ENCODE data around the gene ABTB1. TPM values are rescaled to one million over a fixed set of nuclear protein-coding genes. Genes with fewer than 3 reads are reported as not detected.

Gene ABTB1
- total RNA-seq, 1 experiment from 2014 or later: 6.9 TPM

DNA sequence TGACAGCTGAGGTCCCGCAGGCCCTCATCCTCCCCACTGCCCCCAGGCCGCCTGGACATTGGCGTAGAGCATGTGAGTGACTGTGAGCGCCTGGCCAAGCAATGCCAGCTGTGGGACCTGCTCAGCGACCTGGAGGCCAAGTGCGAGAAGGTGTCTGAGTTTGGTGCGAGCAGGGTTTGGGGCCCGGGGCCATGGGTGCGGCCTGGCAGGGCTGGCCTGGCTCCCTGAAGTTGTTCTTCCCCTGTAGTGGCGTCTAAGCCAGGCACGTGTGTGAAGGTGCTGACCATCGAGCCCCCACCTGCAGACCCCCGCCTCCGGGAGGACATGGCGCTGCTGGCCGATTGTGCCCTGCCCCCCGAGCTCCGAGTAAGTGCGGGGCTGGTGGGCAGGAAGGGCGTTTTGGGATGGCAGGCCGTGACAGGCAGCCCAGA is 4.2 kb downstream of the ABTB1 start:
- in situ Hi-C loops (cut with HindIII; ENCODE audit: low pct_unique_long_range_greater_than_20kb, low sequenced_read_pairs): no loop called here
- ATAC-seq: no peak

DNA sequence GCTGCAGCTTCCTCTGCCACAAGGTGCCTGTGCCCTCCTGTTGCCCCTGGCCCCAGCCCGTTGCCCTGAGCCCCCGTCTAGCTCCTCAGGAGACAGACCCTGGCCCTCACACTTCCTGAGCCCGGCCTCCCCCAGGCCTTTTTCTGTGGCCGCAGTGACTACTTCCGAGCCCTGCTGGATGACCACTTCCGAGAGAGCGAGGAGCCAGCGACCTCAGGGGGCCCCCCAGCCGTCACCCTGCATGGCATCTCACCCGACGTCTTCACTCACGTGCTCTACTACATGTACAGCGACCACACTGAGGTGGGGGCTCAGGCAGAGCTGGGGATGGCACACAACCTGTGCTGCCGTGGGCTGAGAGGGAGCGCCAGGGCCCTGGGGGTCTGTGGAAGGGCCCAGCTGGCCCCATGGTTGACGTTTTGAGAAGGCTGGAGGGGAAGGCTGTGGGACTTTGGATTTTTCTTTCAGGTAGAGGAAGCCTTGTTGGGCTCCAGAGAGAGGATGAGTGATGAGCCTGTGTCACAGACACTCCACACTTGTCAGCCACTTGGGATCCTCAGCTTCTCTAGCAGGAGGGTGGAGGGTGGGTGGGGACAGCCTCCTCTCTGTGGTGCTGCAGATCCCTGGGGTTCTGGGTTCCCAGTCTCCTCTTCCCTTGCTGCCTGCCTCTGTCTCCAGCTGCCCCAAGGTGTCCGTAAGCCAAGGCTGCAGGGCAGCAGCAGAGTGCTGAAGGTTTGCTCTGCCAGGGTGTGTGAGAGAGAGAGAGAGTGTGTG is 5.0 kb downstream of the ABTB1 start:
- no peaks in the 10 kb centered on the region for H3K9me3 ChIP-seq (ENCODE audit: control insufficient read depth, insufficient read depth, low read depth, low read length)
- in situ Hi-C loops (cut with HindIII; ENCODE audit: low pct_unique_long_range_greater_than_20kb, low sequenced_read_pairs): no loop called here
- DNase-seq (ENCODE audit: low read depth, low spot score): no peak
- TF ChIP-seq, protein P1, sequence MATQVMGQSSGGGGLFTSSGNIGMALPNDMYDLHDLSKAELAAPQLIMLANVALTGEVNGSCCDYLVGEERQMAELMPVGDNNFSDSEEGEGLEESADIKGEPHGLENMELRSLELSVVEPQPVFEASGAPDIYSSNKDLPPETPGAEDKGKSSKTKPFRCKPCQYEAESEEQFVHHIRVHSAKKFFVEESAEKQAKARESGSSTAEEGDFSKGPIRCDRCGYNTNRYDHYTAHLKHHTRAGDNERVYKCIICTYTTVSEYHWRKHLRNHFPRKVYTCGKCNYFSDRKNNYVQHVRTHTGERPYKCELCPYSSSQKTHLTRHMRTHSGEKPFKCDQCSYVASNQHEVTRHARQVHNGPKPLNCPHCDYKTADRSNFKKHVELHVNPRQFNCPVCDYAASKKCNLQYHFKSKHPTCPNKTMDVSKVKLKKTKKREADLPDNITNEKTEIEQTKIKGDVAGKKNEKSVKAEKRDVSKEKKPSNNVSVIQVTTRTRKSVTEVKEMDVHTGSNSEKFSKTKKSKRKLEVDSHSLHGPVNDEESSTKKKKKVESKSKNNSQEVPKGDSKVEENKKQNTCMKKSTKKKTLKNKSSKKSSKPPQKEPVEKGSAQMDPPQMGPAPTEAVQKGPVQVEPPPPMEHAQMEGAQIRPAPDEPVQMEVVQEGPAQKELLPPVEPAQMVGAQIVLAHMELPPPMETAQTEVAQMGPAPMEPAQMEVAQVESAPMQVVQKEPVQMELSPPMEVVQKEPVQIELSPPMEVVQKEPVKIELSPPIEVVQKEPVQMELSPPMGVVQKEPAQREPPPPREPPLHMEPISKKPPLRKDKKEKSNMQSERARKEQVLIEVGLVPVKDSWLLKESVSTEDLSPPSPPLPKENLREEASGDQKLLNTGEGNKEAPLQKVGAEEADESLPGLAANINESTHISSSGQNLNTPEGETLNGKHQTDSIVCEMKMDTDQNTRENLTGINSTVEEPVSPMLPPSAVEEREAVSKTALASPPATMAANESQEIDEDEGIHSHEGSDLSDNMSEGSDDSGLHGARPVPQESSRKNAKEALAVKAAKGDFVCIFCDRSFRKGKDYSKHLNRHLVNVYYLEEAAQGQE (IDR thresholded peaks at IDR 0.05; ENCODE audit: insufficient read depth in 1 of 2, low read depth in 2 of 2, low read length in 1 of 2): no peak
- TF ChIP-seq SIN3A (IDR thresholded peaks at IDR 0.05; ENCODE audit: borderline replicate concordance, insufficient read depth, low read depth, low read length): no peak
- TF ChIP-seq, protein P2, sequence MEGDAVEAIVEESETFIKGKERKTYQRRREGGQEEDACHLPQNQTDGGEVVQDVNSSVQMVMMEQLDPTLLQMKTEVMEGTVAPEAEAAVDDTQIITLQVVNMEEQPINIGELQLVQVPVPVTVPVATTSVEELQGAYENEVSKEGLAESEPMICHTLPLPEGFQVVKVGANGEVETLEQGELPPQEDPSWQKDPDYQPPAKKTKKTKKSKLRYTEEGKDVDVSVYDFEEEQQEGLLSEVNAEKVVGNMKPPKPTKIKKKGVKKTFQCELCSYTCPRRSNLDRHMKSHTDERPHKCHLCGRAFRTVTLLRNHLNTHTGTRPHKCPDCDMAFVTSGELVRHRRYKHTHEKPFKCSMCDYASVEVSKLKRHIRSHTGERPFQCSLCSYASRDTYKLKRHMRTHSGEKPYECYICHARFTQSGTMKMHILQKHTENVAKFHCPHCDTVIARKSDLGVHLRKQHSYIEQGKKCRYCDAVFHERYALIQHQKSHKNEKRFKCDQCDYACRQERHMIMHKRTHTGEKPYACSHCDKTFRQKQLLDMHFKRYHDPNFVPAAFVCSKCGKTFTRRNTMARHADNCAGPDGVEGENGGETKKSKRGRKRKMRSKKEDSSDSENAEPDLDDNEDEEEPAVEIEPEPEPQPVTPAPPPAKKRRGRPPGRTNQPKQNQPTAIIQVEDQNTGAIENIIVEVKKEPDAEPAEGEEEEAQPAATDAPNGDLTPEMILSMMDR (IDR thresholded peaks at IDR 0.05): no peak
- no peak for TF ChIP-seq TCF7L2 (IDR thresholded peaks at IDR 0.05; ENCODE audit: low read depth, low read length)
- no peak for TF ChIP-seq POLR2AphosphoS5 (IDR thresholded peaks at IDR 0.05; ENCODE audit: low read depth, low read length)
- ChIA-PET CTCF (no interaction called here), POLR2A (no interaction called here)
- H3K27ac ChIP-seq (ENCODE audit: low read length): no peak overlapping the region
- no peak for ATAC-seq
- no TSS peak for BruUV-seq (replicated peaks)
- no peaks in the 10 kb centered on the region for H3K36me3 ChIP-seq (ENCODE audit: control insufficient read depth, insufficient read depth, low read length)
- no peaks in the 10 kb centered on the region; the same call in 1 of the 2 replicates for H3K4me1 ChIP-seq (ENCODE audit: control insufficient read depth, insufficient read depth, low read length)
- intact Hi-C loops (cut with micrococcal nuclease; ENCODE audit: unreplicated experiment): no loop called here
- no peaks in the 10 kb centered on the region for H3K27me3 ChIP-seq (ENCODE audit: control insufficient read depth, insufficient read depth, low read length)
- H3K4me3 ChIP-seq (ENCODE audit: low read depth in 2 of 2, low read length in 2 of 2): no peak overlapping the region

More for the DNA sequence above, 4.2 kb downstream of the ABTB1 start:
- POLR2A ChIA-PET: no interaction called here
- TF ChIP-seq, protein P1 (IDR thresholded peaks at IDR 0.05; ENCODE audit: insufficient read depth in 1 of 2, low read depth in 2 of 2, low read length in 1 of 2): no peak
- TF ChIP-seq SIN3A (IDR thresholded peaks at IDR 0.05; ENCODE audit: borderline replicate concordance, insufficient read depth, low read depth, low read length): no peak
- TF ChIP-seq TCF7L2 (IDR thresholded peaks at IDR 0.05; ENCODE audit: low read depth, low read length): no peak
- TF ChIP-seq, protein P2 (IDR thresholded peaks at IDR 0.05): no peak
- no peak for TF ChIP-seq POLR2AphosphoS5 (IDR thresholded peaks at IDR 0.05; ENCODE audit: low read depth, low read length)
- no peak for DNase-seq (ENCODE audit: low read depth, low spot score)
- CTCF ChIA-PET: interaction anchor here (0.6 kb wide), 1 partner anchor 149 kb away, joined by 3 read pairs; no protein-coding TSS in a partner anchor
- no TSS peak for BruUV-seq (replicated peaks)
- intact Hi-C loops (cut with micrococcal nuclease; ENCODE audit: unreplicated experiment): no loop called here
- H3K36me3 ChIP-seq (ENCODE audit: control insufficient read depth, insufficient read depth, low read length): no peaks in the 10 kb centered on the region
- H3K27ac ChIP-seq (ENCODE audit: low read length): no peak overlapping the region
- peaks cover 1% of the 10 kb centered on the region for H3K4me1 ChIP-seq (ENCODE audit: control insufficient read depth, insufficient read depth, low read length)
- H3K9me3 ChIP-seq (ENCODE audit: control insufficient read depth, insufficient read depth, low read depth, low read length): no peaks in the 10 kb centered on the region
- no peaks in the 10 kb centered on the region for H3K27me3 ChIP-seq (ENCODE audit: control insufficient read depth, insufficient read depth, low read length)
- H3K4me3 ChIP-seq (ENCODE audit: low read depth in 2 of 2, low read length in 2 of 2): no peak overlapping the region

Data from Panc1 (cell line).